NCI-H2171 (cell line): ENCODE data around the gene CIPC.

Source experiments
- DNase-seq: peaks from one replicate; lab custom pipeline; 2025; lab: John Stamatoyannopoulos, UW

Gene CIPC

DNA sequence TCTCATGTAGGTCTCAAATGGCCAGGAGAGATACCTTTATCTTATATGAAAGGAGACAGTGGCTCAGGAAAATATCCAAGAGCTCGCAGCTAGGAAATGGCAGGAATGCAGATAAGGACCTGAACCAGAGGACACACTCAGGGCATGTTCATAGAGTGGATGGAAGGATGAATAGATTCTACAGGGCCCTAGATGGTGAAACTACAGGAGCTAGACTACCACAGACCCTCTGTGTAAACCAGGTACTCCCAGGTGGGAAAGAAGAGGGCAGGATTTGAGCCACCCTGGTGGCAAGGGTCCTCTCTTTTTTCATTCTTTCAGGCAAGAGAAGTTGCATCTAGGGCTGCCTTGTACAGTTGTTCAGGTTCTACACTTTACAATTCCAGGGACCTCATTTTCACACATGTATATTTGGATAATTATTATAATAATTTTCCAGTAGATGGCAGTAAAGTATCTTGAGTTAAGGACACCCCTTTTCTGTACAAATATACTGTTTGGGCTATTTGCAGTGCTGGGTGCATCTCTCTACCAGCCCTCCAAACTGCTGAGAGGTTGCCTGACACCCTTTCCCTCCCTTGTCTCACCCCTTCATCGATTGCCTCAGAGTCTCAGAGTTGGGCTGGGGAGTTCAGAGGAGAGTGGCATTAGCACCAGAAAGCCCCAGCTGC lies 54.0 kb downstream of the CIPC start:
- DNase-seq, result peak; percentile 73

DNA sequence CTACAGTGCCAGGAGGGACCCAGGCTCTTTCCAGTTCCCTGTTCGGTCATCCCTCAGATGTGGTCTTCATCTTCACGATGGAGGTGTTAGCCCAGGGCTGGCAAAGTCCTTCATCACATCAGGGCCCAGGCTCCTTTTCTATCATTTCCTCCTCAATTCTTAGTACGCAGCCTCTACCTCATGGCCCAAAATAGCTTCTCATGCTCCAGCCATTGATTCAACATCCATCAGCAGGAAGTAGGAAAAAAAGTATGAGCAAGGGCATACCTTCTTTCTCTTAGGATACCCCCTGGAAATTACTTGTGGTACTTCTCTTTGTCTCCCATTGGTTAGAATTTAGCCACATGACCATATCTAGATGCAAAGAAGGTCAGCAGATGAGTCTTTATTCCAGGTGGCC lies 55.7 kb downstream of the CIPC start:
- DNase-seq, result no peak

DNA sequence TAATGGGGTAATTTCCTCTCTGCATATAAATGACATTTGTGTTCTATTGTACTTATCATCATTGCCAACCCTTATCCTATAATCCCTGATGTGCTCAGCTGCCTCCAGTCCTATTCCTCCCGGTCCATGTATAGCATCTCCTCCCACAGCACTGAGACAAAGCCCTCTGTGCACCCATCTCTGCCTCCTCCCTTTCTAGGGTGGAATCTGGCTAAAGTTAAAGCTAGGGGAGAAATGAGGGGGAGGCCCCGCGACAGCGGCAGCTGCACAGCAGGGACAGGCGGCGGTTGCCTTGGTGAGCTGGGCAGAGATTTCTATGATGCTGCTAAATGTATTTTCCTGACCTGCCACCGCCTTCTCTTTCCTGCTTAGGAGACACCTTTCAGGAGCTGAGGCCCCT lies 56.4 kb downstream of the CIPC start:
- DNase-seq, result no peak

DNA sequence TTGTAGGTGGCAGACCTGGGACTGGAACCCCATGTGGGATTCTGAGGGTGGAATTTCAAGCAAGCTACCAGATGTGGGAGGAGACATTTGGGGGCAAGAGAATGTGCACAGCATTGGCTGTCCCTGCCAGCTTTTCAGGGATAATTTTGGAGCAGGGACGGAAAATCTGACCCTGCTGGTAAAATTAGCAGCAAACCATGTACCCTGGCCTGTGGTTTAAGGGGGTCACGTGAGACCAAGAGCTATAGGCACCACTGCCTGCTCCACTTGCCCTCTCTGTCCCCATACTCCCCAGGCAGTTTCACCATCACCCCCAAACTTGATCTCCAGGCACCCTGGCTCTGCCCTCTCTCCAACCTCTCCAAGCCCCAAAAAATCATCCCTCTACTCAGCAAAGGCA lies 57.0 kb downstream of the CIPC start:
- DNase-seq, result no peak

DNA sequence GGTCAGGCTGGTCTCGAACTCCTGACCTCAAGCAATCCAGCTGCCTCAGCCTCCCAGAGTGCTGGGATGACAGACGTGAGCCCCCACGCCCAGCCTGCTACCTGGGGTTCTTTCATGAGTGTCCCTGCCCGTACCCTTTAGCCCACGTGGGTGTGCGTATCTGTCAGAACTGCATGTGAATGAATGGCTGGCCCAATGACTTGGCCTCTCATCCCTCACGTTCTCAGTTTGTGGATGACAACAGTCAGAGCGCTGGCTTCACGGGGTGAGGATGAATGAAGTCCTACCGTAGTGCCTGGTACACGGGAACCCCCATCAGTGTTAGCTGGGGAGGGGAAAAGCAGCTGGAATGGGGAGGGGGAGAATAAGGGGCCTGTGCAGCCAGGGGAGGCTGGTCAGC lies 59.7 kb downstream of the CIPC start:
- no peak for DNase-seq

DNA sequence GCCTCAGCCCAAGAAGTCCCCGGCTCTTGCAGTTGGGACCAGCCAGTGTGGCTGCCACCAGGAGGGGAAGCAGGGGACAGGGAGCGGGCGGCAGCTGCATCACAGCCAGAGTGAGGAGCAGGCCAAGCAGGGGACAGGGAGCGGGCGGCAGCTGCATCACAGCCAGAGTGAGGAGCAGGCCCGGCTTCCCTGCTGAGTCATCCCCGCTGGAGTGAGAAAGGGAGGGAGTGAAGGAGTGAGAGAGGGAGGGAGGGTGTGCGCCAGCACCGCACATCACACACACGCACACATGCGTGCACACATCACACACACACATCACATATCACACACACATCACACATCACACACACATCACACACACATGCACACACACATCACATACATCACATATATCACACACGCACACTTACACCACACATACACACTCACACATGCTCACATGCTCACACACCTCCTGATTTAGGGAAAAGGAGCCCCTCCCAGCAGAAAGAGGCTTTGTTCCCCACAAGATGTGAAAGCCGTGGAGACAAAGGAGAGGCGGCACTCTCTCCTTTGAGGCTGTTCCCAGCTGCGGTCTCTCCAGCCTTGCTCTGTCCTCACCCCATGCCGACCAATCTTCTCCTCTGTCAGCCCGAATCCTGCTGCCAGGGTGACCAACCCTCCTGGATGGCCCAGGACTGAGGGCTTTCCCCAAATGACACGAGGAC lies 60.3 kb downstream of the CIPC start:
- DNase-seq, result peak; percentile 91

DNA sequence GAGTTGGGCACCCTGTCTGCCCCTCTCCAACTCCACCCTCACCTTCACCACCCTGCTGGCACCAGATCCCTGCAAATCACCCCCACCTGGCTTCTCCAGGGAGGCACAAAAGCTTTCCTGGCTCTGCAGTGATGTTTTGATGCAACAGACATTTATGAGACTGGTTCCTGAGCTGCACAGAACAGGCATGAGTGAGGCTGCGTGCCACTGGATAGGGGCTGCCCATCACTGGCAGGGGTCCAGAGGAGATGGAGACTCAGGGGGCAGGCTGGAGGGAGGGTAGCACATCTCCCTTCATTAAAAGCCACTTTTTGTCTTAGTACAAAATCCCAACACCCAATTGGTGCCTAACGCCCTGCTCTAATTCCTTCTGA lies 60.8 kb downstream of the CIPC start:
- peak; percentile 37 for DNase-seq

DNA sequence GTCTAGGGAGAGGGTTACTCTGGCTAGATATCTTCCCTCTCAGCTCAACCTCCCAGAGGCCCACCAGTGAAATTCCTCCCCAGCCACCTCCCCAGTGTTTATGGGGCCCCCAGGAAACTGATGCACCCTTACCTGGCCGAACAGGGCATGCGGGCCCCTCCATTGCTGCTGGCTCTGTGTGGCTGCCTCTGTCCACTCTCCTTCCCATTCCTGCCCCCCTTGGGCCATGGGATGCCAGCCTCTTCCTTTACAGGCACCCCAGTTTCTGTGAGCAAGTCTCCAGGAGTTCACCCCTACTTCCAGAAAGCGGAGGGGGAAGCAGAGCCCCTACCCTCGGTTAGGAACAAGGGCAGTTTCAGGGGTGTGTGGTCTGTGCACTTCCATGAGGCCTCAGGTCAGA lies 63.0 kb downstream of the CIPC start:
- no peak for DNase-seq
